Renal cortical epithelial cell (primary cell): ENCODE data around the gene PVRIG. TPM values are rescaled to one million over a fixed set of nuclear protein-coding genes. Genes with fewer than 3 reads are reported as not detected.
A peak's percentile ranks its signal among the peaks of the same experiment; 100 is the strongest.
"Not testable (repeated sequence)": the region's sequence is repeated elsewhere in the genome, so short reads cannot be mapped to it uniquely, and the experiment has no call there.

Experiments used
- DNase-seq: peaks from one replicate; pipeline ENCODE4 v3.0.0-alpha.2; 2011; ENCODE audit warnings: low read depth
- total RNA-seq: library from RNA; depleted of rRNA; stranded (reverse); fragments of >200 nt; gene quantifications from 2 replicates; pipeline ENCODE4 v1.2.3, GENCODE V29; 2014

Gene PVRIG
- total RNA-seq, 1 donor from 2014 or later = not detected

- DNase-seq = no peak
Measured at GRCh38 chr7:100195222-100195621, 24.5 kb upstream of the PVRIG start.

GRCh38 chr7:100195901-100196322 is 23.8 kb upstream of the PVRIG start:
- not testable (repeated sequence) for DNase-seq

- no peak for DNase-seq
Measured at GRCh38 chr7:100198266-100198665, 21.5 kb upstream of the PVRIG start.

- DNase-seq = no peak
Measured at GRCh38 chr7:100200693-100201092, 19.1 kb upstream of the PVRIG start.

- no peak for DNase-seq
Measured at GRCh38 chr7:100204454-100204853, 15.3 kb upstream of the PVRIG start.

- peak; percentile 23 for DNase-seq
Measured at GRCh38 chr7:100208911-100209408, 10.8 kb upstream of the PVRIG start.

GRCh38 chr7:100209493-100209892 is 10.3 kb upstream of the PVRIG start:
- no peak for DNase-seq

GRCh38 chr7:100210805-100211204 is 8.9 kb upstream of the PVRIG start:
- DNase-seq = no peak

- no peak for DNase-seq
Measured at GRCh38 chr7:100211342-100211780, 8.4 kb upstream of the PVRIG start.

- DNase-seq = no peak
Measured at GRCh38 chr7:100212631-100213286, 7.0 kb upstream of the PVRIG start.

- DNase-seq = no peak
Measured at GRCh38 chr7:100213672-100214071, 6.1 kb upstream of the PVRIG start.

GRCh38 chr7:100214356-100214755 is 5.4 kb upstream of the PVRIG start:
- DNase-seq = not testable (repeated sequence)

- no peak for DNase-seq
Measured at GRCh38 chr7:100215895-100216294, 3.9 kb upstream of the PVRIG start.

- DNase-seq = peak; percentile 43
Measured at GRCh38 chr7:100217934-100218333, 1.8 kb upstream of the PVRIG start.

- no peak for DNase-seq
Measured at GRCh38 chr7:100219271-100219737, 445 bp upstream of the PVRIG start.

- no peak for DNase-seq
Measured at GRCh38 chr7:100220586-100221230, 959 bp downstream of the PVRIG start.

GRCh38 chr7:100221231-100221718 is 1.5 kb downstream of the PVRIG start:
- DNase-seq = no peak

- no peak for DNase-seq
Measured at GRCh38 chr7:100221767-100222444, 2.2 kb downstream of the PVRIG start.

- DNase-seq = no peak
Measured at GRCh38 chr7:100222445-100223132, 2.8 kb downstream of the PVRIG start.

GRCh38 chr7:100223376-100223927 is 3.7 kb downstream of the PVRIG start:
- DNase-seq = not testable (repeated sequence)

GRCh38 chr7:100224891-100225290 is 5.1 kb downstream of the PVRIG start:
- not testable (repeated sequence) for DNase-seq
